HL-60 (cell line): Measurements from ENCODE around the gene TMEM30A.

Experiments used
- DNase-seq, 2 experiments: peaks; one replicate each; pipeline ENCODE4 v3.0.0-alpha.2; 2010 to 2020; ENCODE audit warnings: low read depth in 1 of 2, low spot score in 1 of 2
- H3K27ac ChIP-seq: fragments of 250-450 bp; sonication (Bioruptor Pico); replicated peaks from 2 replicates; pipeline ENCODE4 v1.5.1; 2020; ENCODE audit warnings: mild to moderate bottlenecking, moderate library complexity
- H3K27me3 ChIP-seq: fragments of 250-450 bp; sonication (Bioruptor Pico); 2 replicates; pipeline ENCODE4 v1.5.1; 2021; ENCODE audit warnings: mild to moderate bottlenecking, moderate library complexity; ENCODE audit not compliant: insufficient read depth, poor library complexity, severe bottlenecking
- H3K4me3 ChIP-seq: replicated peaks from 2 replicates; pipeline ENCODE4 v1.5.1; 2011; ENCODE audit warnings: mild to moderate bottlenecking, control low read depth, low read length; ENCODE audit not compliant: insufficient read depth
- GABPA ChIP-seq: IDR thresholded peaks from 2 replicates; pipeline ENCODE4 v1.6.1; 2012; ENCODE audit warnings: low read depth
- POLR2AphosphoS5 ChIP-seq: IDR thresholded peaks from 2 replicates; pipeline ENCODE4 v1.6.1; 2012; ENCODE audit warnings: low read depth
- REST ChIP-seq: IDR thresholded peaks from 2 replicates; pipeline ENCODE4 v1.6.1; 2012; ENCODE audit warnings: low read depth; ENCODE audit not compliant: insufficient replicate concordance
- SPI1 ChIP-seq: IDR thresholded peaks from 2 replicates; pipeline ENCODE4 v1.6.1; 2012; ENCODE audit warnings: low read depth, mild to moderate bottlenecking, borderline replicate concordance
- TF ChIP-seq, protein P1 (sequence below): IDR thresholded peaks from one replicate; pipeline ENCODE4 v1.5.1; 2011; ENCODE audit warnings: low read length, control low read depth, inconsistent platforms; ENCODE audit not compliant: insufficient read depth

The TMEM30A gene

DNA sequence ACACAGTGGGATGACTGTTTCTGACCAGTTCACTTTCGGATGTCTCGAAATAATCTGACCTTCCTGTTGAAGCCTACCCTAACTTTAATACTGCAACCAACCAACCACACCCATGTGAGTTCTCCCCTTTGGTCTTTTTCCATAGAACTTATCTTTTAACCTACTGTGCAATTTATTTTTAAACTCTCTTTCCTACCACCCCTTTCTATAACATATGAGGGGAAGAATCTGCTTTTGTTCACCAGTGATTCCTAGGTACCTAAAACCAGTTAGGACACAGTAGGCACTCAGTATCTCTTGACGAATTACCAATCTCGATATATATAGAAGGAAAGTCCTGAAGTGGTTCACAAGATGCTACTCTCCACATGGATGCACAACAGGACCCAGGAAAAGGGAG is 48.0 kb downstream of the TMEM30A start:
- Histone ChIP-seq H3K27ac (no peak overlapping the region), H3K4me3 (no peak overlapping the region), H3K27me3 (no peaks in the 10 kb centered on the region)
- no peak for DNase-seq
- no peak for TF ChIP-seq GABPA

DNA sequence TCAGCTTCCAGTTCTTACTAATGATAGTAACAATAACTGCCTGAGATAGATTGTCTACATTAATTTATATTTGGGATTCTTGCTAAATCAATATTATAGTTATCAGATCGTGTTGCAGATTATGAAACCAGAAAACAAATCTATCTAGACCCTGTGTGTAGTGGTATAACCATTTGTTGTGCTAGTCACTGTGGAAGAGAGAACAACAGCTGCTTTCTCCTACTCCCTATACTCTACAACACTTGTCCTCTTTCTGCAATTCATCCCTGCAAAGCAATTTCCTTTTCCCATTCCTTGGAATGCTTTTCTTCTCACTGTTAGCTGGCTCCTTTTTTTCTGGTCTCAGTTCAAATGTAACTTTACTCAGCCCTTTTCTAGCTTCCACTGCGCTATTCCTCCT is 49.3 kb downstream of the TMEM30A start:
- TF ChIP-seq POLR2AphosphoS5 (no peak), SPI1 (no peak), REST (no peak), GABPA (no peak)
- TF ChIP-seq, protein P1, sequence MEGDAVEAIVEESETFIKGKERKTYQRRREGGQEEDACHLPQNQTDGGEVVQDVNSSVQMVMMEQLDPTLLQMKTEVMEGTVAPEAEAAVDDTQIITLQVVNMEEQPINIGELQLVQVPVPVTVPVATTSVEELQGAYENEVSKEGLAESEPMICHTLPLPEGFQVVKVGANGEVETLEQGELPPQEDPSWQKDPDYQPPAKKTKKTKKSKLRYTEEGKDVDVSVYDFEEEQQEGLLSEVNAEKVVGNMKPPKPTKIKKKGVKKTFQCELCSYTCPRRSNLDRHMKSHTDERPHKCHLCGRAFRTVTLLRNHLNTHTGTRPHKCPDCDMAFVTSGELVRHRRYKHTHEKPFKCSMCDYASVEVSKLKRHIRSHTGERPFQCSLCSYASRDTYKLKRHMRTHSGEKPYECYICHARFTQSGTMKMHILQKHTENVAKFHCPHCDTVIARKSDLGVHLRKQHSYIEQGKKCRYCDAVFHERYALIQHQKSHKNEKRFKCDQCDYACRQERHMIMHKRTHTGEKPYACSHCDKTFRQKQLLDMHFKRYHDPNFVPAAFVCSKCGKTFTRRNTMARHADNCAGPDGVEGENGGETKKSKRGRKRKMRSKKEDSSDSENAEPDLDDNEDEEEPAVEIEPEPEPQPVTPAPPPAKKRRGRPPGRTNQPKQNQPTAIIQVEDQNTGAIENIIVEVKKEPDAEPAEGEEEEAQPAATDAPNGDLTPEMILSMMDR: no peak
- DNase-seq: no peak
- Histone ChIP-seq H3K27me3 (no peaks in the 10 kb centered on the region), H3K27ac (no peak overlapping the region), H3K4me3 (no peak overlapping the region)

DNA sequence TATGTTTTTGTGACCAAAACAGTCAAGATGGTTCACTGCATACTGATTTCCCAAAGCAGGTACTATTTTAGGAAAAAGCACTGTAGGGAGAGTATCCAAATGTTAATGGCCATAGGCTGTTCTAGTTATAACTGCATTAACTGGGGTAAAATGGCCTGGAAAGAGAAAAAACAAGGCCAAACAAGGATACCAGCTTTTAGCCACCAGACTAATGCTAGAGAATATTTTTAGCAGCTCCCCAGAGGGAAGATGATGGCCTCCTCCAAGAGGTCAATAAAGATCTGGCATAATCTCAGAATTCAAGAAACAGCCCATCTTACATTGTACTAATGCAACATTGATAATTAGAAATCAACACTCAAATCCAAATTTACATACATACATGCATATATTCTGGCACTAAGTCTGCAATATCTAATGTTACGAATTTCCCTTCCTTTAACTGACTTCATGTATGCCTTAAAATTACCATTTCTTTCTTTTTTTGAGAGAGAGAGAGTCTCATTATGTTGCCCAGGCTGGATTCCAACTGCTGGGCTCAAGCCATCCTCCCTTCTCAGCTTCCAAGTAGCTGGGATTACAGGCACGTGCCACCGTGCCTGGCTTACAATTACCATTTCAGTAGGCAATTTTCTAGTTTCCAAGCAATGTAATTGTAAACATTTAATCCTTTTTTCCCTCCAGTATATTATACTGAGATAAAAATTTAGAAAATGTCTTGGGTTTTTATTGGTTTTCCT is 50.3 kb downstream of the TMEM30A start:
- DNase-seq: no peak
- H3K4me3 ChIP-seq: no peak overlapping the region
- TF ChIP-seq REST (no peak), SPI1 (no peak), GABPA (no peak), POLR2AphosphoS5 (no peak)
- TF ChIP-seq, protein P1: no peak
- no peaks in the 10 kb centered on the region for H3K27me3 ChIP-seq
- no peak overlapping the region for H3K27ac ChIP-seq

GRCh38 chr6:75233092-75233615 is 51.4 kb downstream of the TMEM30A start:
- DNase-seq: no peak
- H3K4me3 ChIP-seq: no peak overlapping the region
- no peaks in the 10 kb centered on the region for H3K27me3 ChIP-seq
- H3K27ac ChIP-seq: no peak overlapping the region
- TF ChIP-seq, protein P1: no peak
- TF ChIP-seq SPI1 (no peak), REST (no peak), POLR2AphosphoS5 (no peak), GABPA (no peak)
